HEK293 (cell line): ENCODE measurements around the gene CHST8.

Experiments used
- CTCF ChIA-PET: fragments of 350-600 bp; formaldehyde crosslinking; extraction: SDS; loops from one replicate; lab custom pipeline; 2021; ENCODE audit warnings: antibody characterized with exemption; lab: Yijun Ruan, JAX
- POLR2A ChIA-PET: fragments of 300-600 bp; formaldehyde crosslinking; extraction: SDS; loops from one replicate; lab custom pipeline; 2020; ENCODE audit warnings: antibody characterized with exemption, inconsistent platforms; lab: Yijun Ruan, JAX
- H3K27ac ChIP-seq: fragments of 200-500 bp; sonication (Bioruptor generic); 2 replicates; pipeline ENCODE4 v1.5.1; 2014; ENCODE audit warnings: low read depth, low read length, control low read depth, inconsistent platforms; ENCODE audit errors: extremely low read depth
- H3K36me3 ChIP-seq, 2 experiments: fragments of 200-500 bp in 1 of 2; sonication (Bioruptor generic) in 1 of 2; 1 replicate in 1 of 2; 2 replicates in 1 of 2; pipeline ENCODE4 v1.5.1; 2014 to 2017; ENCODE audit warnings: inconsistent platforms in 2 of 2, low read length in 2 of 2; ENCODE audit not compliant: control insufficient read depth in 2 of 2, insufficient read depth in 1 of 2
- H3K4me1 ChIP-seq: fragments of 200-500 bp; sonication (Bioruptor generic); 2 replicates; pipeline ENCODE4 v1.5.1; 2014; ENCODE audit warnings: mild to moderate bottlenecking, low read length, inconsistent platforms; ENCODE audit not compliant: control insufficient read depth, insufficient read depth
- H3K4me3 ChIP-seq: 2 replicates; pipeline ENCODE4 v1.5.1; 2011; ENCODE audit warnings: low read depth, mild to moderate bottlenecking, control low read depth, low read length, moderate library complexity
- H3K9me3 ChIP-seq: fragments of 200-500 bp; sonication (Bioruptor generic); 2 replicates; pipeline ENCODE4 v1.5.1; 2014; ENCODE audit warnings: low read depth, low read length, inconsistent platforms; ENCODE audit not compliant: control insufficient read depth, insufficient read depth
- HOXD13 ChIP-seq: sonication (generic); formaldehyde crosslinking; IDR thresholded peaks from 2 replicates; pipeline ENCODE4 v1.8.0; 2022; ENCODE audit warnings: missing genetic modification reagents, borderline replicate concordance
- KLF10 ChIP-seq: fragments of 450-650 bp; IDR thresholded peaks from 2 replicates; pipeline ENCODE4 v1.5.1; 2018; ENCODE audit warnings: missing biosample characterization, mild to moderate bottlenecking, missing genetic modification characterization
- SP7 ChIP-seq: fragments of 450-650 bp; formaldehyde crosslinking; IDR thresholded peaks from 2 replicates; pipeline ENCODE4 v1.5.1; 2016; ENCODE audit warnings: missing biosample characterization, missing genetic modification characterization
- ZFP37 ChIP-seq: fragments of 450-650 bp; formaldehyde crosslinking; IDR thresholded peaks from 2 replicates; pipeline ENCODE4 v1.5.1; 2016; ENCODE audit warnings: missing biosample characterization, missing genetic modification characterization
- ZNF121 ChIP-seq: fragments of 450-650 bp; formaldehyde crosslinking; IDR thresholded peaks from 2 replicates; pipeline ENCODE4 v1.5.1; 2016; ENCODE audit warnings: missing biosample characterization, missing genetic modification characterization
- ZNF133 ChIP-seq: fragments of 450-650 bp; formaldehyde crosslinking; IDR thresholded peaks from 2 replicates; pipeline ENCODE4 v1.5.1; 2016; ENCODE audit warnings: missing biosample characterization, missing genetic modification characterization
- ZNF155 ChIP-seq: fragments of 450-650 bp; formaldehyde crosslinking; IDR thresholded peaks from 2 replicates; pipeline ENCODE4 v1.5.1; 2016; ENCODE audit warnings: missing biosample characterization, missing genetic modification characterization
- ZNF174 ChIP-seq: fragments of 450-650 bp; formaldehyde crosslinking; IDR thresholded peaks from 2 replicates; pipeline ENCODE4 v1.5.0; 2017; ENCODE audit warnings: missing biosample characterization, mild to moderate bottlenecking, missing genetic modification characterization
- ZNF211 ChIP-seq: fragments of 450-650 bp; formaldehyde crosslinking; IDR thresholded peaks from 2 replicates; pipeline ENCODE4 v1.5.1; 2016; ENCODE audit warnings: low read depth, missing biosample characterization, missing genetic modification characterization
- ZNF266 ChIP-seq: fragments of 450-650 bp; formaldehyde crosslinking; IDR thresholded peaks from 2 replicates; pipeline ENCODE4 v1.5.1; 2016; ENCODE audit warnings: missing biosample characterization, missing genetic modification characterization, low read depth
- ZNF366 ChIP-seq: fragments of 450-650 bp; formaldehyde crosslinking; conservative IDR thresholded peaks from 2 replicates; pipeline ENCODE4 v1.5.1; 2016; ENCODE audit warnings: missing biosample characterization, missing genetic modification characterization
- ZNF404 ChIP-seq: fragments of 450-650 bp; formaldehyde crosslinking; IDR thresholded peaks from 2 replicates; pipeline ENCODE4 v1.5.1; 2017; ENCODE audit warnings: missing biosample characterization, missing genetic modification characterization
- ZNF426 ChIP-seq: fragments of 450-650 bp; formaldehyde crosslinking; IDR thresholded peaks from 2 replicates; pipeline ENCODE4 v1.5.1; 2017; ENCODE audit warnings: missing biosample characterization, missing genetic modification characterization, mild to moderate bottlenecking, inconsistent platforms, moderate library complexity
- ZNF48 ChIP-seq: fragments of 450-650 bp; formaldehyde crosslinking; IDR thresholded peaks from 2 replicates; pipeline ENCODE4 v1.5.1; 2016; ENCODE audit warnings: missing biosample characterization, missing genetic modification characterization
- ZNF600 ChIP-seq: fragments of 450-650 bp; formaldehyde crosslinking; IDR thresholded peaks from 2 replicates; pipeline ENCODE4 v1.5.1; 2016; ENCODE audit warnings: missing biosample characterization, missing genetic modification characterization
- ZNF623 ChIP-seq: fragments of 450-650 bp; formaldehyde crosslinking; IDR thresholded peaks from 2 replicates; pipeline ENCODE4 v1.5.1; 2016; ENCODE audit warnings: missing biosample characterization, missing genetic modification characterization
- ZNF747 ChIP-seq: fragments of 450-650 bp; formaldehyde crosslinking; IDR thresholded peaks from 2 replicates; pipeline ENCODE4 v1.5.1; 2016; ENCODE audit warnings: missing biosample characterization, missing genetic modification characterization
- ZNF791 ChIP-seq: fragments of 450-650 bp; formaldehyde crosslinking; IDR thresholded peaks from 2 replicates; pipeline ENCODE4 v1.5.1; 2016; ENCODE audit warnings: missing biosample characterization, missing genetic modification characterization
- TF ChIP-seq, protein P1 (sequence below): fragments of 450-650 bp; formaldehyde crosslinking; IDR thresholded peaks from 2 replicates; pipeline ENCODE4 v1.5.1; 2017; ENCODE audit warnings: missing biosample characterization, missing genetic modification characterization
- TF ChIP-seq, protein P2 (sequence below): fragments of 450-650 bp; formaldehyde crosslinking; IDR thresholded peaks from 2 replicates; pipeline ENCODE4 v1.5.1; 2017; ENCODE audit warnings: missing biosample characterization, missing genetic modification characterization
- TF ChIP-seq, protein P3 (sequence below): IDR thresholded peaks from 2 replicates; pipeline ENCODE4 v1.6.1; 2011; ENCODE audit warnings: mild to moderate bottlenecking, low read depth, low read length, borderline replicate concordance
- TF ChIP-seq, protein P4 (sequence below): fragments of 450-650 bp; formaldehyde crosslinking; IDR thresholded peaks from 2 replicates; pipeline ENCODE4 v1.5.1; 2016; ENCODE audit warnings: missing biosample characterization, missing genetic modification characterization

The CHST8 gene

DNA sequence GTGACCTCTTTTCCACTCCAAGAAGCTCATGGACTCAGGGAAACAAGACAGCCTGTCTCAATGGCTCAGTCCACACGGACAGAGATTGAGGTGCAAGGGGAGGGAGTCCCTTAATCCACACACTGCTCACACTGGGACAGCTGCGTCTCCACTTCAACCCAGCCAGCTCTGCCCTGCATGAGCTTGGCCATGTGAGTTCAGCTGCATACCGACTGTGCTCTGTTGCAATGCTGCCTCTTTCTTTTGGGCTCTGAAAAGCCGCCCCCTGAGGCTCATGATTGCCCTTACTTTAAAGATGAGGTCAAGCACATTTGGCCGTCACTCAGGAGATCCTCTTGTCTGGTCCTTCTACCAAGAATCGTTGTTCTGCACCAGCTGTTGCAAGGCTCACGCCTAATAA lies 110.1 kb downstream of the CHST8 start (continued):
- TF ChIP-seq, protein P1, sequence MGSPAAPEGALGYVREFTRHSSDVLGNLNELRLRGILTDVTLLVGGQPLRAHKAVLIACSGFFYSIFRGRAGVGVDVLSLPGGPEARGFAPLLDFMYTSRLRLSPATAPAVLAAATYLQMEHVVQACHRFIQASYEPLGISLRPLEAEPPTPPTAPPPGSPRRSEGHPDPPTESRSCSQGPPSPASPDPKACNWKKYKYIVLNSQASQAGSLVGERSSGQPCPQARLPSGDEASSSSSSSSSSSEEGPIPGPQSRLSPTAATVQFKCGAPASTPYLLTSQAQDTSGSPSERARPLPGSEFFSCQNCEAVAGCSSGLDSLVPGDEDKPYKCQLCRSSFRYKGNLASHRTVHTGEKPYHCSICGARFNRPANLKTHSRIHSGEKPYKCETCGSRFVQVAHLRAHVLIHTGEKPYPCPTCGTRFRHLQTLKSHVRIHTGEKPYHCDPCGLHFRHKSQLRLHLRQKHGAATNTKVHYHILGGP (tag by site-specific recombination) = no peak
- no peak for TF ChIP-seq ZNF174 (tag by site-specific recombination)
- no peak for TF ChIP-seq ZNF791

DNA sequence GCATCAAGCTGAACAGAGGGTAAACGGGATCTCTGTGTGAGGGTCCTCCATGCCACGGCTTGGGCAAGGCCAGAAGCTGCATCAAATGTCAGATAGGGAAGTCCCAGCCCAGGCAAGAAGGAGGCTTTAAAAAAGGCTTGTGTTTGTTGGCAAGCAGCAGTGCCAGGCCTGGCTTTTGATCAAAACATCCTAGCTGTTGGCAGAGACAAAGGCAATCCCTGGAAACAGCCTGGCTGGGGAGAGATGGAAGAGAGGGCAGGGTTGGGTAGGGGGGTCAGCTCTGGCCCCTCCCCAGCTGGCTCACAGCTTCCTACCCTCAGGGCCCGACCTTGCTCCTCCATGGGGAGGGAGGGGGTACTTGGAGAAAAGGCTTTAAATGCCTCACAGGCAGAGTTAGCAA lies 113.2 kb downstream of the CHST8 start:
- ChIA-PET CTCF (interaction anchor here (0.7 to 0.9 kb wide), 4 partner anchors 35 to 551 kb away, joined by 3 to 4 read pairs (median 3); no protein-coding TSS in a partner anchor), POLR2A (no interaction called here)
- H3K36me3 ChIP-seq = no peaks in the 10 kb centered on the region
- TF ChIP-seq ZNF48 (tag by site-specific recombination) (no peak), ZNF747 (tag by site-specific recombination) (no peak), SP7 (tag by site-specific recombination) (no peak), KLF10 (tag by site-specific recombination) (no peak), ZNF133 (no peak), ZFP37 (tag by site-specific recombination) (no peak), ZNF266 (tag by site-specific recombination) (no peak)
- TF ChIP-seq, protein P2, sequence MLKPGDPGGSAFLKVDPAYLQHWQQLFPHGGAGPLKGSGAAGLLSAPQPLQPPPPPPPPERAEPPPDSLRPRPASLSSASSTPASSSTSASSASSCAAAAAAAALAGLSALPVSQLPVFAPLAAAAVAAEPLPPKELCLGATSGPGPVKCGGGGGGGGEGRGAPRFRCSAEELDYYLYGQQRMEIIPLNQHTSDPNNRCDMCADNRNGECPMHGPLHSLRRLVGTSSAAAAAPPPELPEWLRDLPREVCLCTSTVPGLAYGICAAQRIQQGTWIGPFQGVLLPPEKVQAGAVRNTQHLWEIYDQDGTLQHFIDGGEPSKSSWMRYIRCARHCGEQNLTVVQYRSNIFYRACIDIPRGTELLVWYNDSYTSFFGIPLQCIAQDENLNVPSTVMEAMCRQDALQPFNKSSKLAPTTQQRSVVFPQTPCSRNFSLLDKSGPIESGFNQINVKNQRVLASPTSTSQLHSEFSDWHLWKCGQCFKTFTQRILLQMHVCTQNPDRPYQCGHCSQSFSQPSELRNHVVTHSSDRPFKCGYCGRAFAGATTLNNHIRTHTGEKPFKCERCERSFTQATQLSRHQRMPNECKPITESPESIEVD (tag by site-specific recombination) = no peak
- TF ChIP-seq, protein P1 (tag by site-specific recombination) = no peak
- H3K27ac ChIP-seq = no peak overlapping the region
- no peaks in the 10 kb centered on the region for H3K4me1 ChIP-seq
- H3K4me3 ChIP-seq = no peak overlapping the region
- H3K9me3 ChIP-seq = no peaks in the 10 kb centered on the region; the same call in 1 of the 2 replicates

DNA sequence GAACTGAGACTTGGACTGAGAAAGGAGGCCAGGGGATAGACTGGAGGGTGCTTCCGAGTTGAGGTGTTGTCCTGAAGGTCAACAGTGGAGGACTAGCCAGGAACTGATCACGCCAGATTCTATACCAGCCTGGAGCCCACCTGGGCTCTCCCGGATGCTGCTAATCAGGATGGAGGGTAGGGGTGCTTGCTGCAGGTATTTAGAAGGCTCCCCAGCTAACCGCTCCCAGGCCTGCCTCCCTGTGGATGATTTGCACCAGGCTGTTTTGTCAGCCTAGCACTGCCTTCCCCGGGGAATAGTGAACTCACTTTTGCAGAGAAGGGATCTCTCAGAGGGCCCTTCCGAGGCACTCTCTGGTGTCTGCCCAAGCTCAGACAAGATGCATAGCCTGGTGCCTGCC lies 114.4 kb downstream of the CHST8 start:
- H3K36me3 ChIP-seq = no peaks in the 10 kb centered on the region
- H3K4me3 ChIP-seq = no peak overlapping the region
- ChIA-PET POLR2A (no interaction called here), CTCF (no interaction called here)
- no peak overlapping the region for H3K27ac ChIP-seq
- no peaks in the 10 kb centered on the region for H3K4me1 ChIP-seq
- no peak for TF ChIP-seq HOXD13
- TF ChIP-seq ZNF426 (tag by site-specific recombination) = no peak
- no peak for TF ChIP-seq ZFP37 (tag by site-specific recombination)
- TF ChIP-seq ZNF155 = no peak
- H3K9me3 ChIP-seq = no peaks in the 10 kb centered on the region; the same call in 1 of the 2 replicates

DNA sequence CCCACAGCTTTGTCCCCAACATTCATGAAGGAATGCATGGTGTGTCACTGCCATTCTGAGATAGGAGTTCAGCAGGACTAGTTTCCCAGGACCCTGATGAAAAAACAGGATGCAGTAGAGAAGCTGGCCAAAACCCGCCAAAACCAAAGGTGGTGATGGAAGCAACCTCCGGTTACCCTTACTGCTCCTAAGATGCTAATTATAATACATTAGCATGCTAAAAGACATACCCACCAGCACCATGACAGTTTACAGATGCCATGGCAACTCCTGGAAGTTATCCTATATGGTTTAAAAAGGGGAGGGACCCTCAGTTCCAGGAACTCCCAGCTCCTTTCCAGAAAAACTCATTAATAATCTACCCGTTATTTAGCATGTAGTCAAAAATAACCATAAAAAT lies 115.0 kb downstream of the CHST8 start:
- H3K27ac ChIP-seq = no peak overlapping the region
- no peaks in the 10 kb centered on the region; the same call in 1 of the 2 replicates for H3K9me3 ChIP-seq
- POLR2A ChIA-PET = no interaction called here
- H3K36me3 ChIP-seq = no peaks in the 10 kb centered on the region
- CTCF ChIA-PET = no interaction called here
- no peaks in the 10 kb centered on the region for H3K4me1 ChIP-seq
- no peak overlapping the region for H3K4me3 ChIP-seq
- no peak for TF ChIP-seq ZNF121
- no peak for TF ChIP-seq ZNF404
- no peak for TF ChIP-seq ZNF366 (tag by site-specific recombination)
- no peak for TF ChIP-seq ZNF211 (tag by site-specific recombination)
- TF ChIP-seq, protein P3, sequence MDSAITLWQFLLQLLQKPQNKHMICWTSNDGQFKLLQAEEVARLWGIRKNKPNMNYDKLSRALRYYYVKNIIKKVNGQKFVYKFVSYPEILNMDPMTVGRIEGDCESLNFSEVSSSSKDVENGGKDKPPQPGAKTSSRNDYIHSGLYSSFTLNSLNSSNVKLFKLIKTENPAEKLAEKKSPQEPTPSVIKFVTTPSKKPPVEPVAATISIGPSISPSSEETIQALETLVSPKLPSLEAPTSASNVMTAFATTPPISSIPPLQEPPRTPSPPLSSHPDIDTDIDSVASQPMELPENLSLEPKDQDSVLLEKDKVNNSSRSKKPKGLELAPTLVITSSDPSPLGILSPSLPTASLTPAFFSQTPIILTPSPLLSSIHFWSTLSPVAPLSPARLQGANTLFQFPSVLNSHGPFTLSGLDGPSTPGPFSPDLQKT = no peak
- TF ChIP-seq, protein P4, sequence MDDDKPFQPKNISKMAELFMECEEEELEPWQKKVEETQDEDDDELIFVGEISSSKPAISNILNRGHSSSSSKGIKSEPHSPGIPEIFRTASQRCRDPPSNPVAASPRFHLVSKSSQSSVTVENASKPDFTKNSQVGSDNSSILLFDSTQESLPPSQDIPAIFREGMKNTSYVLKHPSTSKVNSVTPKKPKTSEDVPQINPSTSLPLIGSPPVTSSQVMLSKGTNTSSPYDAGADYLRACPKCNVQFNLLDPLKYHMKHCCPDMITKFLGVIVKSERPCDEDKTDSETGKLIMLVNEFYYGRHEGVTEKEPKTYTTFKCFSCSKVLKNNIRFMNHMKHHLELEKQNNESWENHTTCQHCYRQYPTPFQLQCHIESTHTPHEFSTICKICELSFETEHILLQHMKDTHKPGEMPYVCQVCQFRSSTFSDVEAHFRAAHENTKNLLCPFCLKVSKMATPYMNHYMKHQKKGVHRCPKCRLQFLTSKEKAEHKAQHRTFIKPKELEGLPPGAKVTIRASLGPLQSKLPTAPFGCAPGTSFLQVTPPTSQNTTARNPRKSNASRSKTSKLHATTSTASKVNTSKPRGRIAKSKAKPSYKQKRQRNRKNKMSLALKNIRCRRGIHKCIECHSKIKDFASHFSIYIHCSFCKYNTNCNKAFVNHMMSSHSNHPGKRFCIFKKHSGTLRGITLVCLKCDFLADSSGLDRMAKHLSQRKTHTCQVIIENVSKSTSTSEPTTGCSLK = no peak
- TF ChIP-seq, protein P1 (tag by site-specific recombination) = no peak
- no peak for TF ChIP-seq ZNF600 (tag by site-specific recombination)
- TF ChIP-seq ZNF623 = no peak
